GM23248 (cell line): ENCODE results near the gene HOXA6.

ENCODE experiments used
- EZH2 ChIP-seq: fragments of 200-600 bp; sonication (generic); IDR thresholded peaks from 2 replicates; pipeline ENCODE4 v1.6.1; 2018; ENCODE audit warnings: antibody characterized with exemption, mild to moderate bottlenecking; ENCODE audit not compliant: insufficient read depth, poor library complexity, severe bottlenecking
- EZH2phosphoT487 ChIP-seq: fragments of 200-600 bp; sonication (generic); IDR thresholded peaks from 2 replicates; pipeline ENCODE4 v1.6.1; 2018; ENCODE audit warnings: antibody characterized with exemption, moderate library complexity, mild to moderate bottlenecking, low read depth; ENCODE audit not compliant: insufficient read depth

DNA sequence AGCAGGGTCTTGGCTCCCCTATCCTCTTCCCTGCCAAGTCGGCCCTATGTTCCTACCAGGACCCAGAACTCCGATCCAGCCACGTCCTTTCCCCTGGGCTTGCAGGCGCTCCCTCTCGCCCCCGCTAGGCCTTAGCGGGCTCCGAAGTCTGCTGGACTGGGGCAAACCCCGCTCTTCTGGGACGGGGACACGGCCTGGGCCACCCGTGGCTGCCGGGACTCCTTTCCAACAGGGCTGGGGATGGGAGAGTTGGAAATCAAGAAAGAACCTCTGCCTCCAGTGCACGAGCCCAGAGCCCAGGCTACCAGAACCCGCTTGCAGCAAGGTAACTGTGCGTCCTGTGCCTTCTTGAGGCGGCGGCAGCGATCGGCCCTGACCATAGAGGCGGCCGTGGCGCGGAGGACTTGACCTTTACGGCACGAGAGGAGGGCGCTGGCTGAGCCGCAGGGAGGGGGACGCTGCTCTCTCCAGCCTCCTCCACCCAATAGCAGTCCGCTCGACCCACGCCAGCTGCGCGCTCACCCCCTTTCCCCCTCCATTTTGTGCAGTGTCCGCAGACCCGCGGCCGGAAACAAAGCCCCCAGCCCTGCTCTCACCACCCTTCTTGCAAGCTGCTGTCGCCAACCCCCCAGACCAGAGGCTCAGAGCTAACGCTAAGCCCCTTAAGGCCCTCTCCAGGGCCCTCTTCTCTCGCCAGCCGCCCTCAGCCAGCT lies 44.4 kb upstream of the HOXA6 start:
- TF ChIP-seq EZH2 = no peak
- TF ChIP-seq EZH2phosphoT487 = no peak
